Suppressor macrophage (primary cell): ENCODE measurements around the gene ASCL3.
"Not testable (repeated sequence)": the region's sequence is repeated elsewhere in the genome, so short reads cannot be mapped to it uniquely, and the experiment has no call there.

ENCODE experiments used
- DNase-seq, 4 experiments: peaks; one replicate each; pipeline ENCODE4 v3.0.0-alpha.2; 2020 to 2022

ASCL3 gene

DNA sequence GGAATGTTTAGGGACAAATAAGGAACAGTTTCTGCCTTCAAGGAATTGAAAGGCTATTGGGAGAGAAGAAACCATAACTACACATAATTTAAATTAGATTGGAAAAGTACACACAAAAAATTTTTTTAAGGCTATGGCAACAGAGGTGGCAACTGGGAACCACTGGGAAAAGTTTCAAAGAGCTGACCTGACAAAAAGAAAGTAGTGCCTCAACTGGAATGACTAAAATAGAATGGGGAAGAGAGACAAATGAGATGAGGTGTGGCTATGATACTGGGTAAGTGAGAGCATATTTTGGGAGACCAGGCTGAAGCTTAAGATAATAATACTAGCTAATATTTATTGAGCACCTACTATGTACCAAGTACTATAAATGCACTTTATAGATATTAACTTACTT is 34.7 kb downstream of the ASCL3 start:
- DNase-seq, result no peak

DNA sequence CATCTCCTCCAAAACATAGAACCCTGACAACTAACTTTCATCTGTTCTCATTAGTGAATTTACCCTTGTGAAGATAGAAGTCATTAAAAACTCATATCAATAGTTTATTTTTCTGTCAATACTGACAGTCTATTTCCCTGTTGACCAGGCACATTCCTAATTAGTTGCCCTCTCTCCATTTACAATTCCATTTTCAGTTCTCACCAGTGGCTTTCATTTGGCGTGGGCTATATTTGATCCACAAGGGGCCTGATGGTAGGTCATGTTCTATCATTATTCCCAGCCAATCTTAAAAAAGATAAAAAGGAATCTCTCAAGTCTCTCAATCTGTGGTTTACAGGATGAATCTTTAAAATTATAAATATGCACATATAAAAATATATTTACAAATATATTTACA is 35.7 kb downstream of the ASCL3 start:
- DNase-seq, result no peak

DNA sequence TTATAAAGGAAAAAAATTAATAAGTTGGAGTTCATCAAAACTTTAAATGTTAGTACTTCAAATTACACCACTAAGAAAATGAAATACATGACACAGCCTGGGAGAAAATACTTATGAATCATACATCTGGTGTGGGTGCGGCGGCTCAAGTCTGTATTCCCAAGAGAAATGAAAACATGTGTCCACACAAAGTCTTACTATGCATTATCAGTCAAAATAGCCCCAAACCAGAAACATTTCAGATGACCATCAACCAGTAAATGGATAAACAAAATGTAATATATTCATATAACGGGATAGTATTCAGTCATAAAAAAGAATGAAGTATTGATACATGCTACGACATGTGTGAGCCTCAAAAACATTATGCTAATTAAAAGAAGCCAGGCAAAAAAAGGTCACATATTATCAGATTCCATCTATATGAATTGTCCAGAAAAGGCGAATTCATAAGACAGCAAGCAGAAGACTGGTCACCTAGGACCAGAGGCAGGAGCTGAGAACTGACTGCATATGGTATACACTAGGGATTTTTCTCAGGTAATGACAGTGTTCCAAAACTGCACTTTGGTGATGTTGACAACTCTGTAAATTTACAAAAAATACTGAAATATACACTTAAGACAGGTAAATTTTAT is 37.2 kb downstream of the ASCL3 start:
- DNase-seq, result no peak

DNA sequence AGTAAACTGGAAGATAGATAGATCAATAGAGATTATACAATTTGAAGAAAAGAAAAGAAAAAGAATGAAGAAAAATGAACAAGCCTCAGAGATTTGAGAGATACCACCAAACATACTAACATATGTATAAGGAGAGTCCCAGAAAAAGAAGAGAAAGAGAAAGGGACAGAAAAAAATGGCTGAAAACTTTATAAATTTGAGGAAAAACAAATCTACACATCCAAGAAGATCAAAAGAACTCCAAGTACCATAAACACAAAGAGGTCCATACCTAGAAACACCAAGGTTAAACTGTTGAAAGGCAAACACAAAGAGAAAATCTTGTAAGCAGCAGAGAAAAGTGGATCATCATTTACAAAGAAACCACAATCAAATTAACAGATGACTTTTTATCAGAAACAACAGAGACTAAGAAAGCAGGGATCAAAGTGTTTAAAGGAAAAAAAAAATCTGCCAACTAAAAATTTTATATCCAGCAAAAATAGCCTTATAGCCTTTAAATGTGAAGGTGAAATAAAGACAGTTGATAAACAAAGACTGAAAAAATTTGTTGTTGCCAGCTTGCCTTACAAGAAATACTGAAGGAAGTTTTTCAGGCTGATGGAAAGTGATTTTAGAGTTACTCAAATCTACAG is 43.6 kb downstream of the ASCL3 start:
- no peak for DNase-seq

DNA sequence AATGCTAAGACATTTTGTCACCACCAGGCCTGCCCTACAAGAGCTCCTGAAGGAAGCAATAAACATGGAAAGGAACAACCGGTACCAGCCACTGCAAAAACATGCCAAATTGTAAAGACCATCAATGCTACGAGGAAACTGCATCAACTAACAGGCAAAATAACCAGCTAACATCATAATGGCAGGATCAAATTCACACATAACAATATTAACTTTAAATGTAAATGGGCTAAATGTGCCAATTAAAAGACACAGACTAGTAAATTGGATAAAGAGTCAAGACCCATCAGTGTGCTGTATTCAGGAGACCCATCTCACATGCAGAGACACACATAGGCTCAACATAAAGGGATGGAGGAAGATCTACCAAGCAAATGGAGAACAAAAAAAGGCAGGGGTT is 51.6 kb downstream of the ASCL3 start:
- not testable (repeated sequence) for DNase-seq
